PFSK-1 (cell line): ENCODE results near the gene QPCT.

ENCODE experiments used
- FOXP2 ChIP-seq: optimal IDR thresholded peaks from 2 replicates; pipeline ENCODE3; 2011; ENCODE audit warnings: borderline replicate concordance, control low read depth, inconsistent platforms; ENCODE audit not compliant: insufficient read depth; ENCODE audit errors: extremely low read length, extremely low read depth
- POLR2AphosphoS5 ChIP-seq: IDR thresholded peaks from 2 replicates; pipeline ENCODE4 v1.6.1; 2012; ENCODE audit warnings: low read depth, mild to moderate bottlenecking, control low read depth, low read length, moderate library complexity
- SIN3A ChIP-seq: IDR thresholded peaks from 2 replicates; pipeline ENCODE4 v1.6.1; 2012; ENCODE audit warnings: mild to moderate bottlenecking, low read length, moderate library complexity, borderline replicate concordance; ENCODE audit not compliant: insufficient read depth
- TAF1 ChIP-seq: IDR thresholded peaks from 2 replicates; pipeline ENCODE4 v1.6.1; 2012; ENCODE audit warnings: low read length, control low read depth, borderline replicate concordance; ENCODE audit not compliant: insufficient read depth
- TF ChIP-seq, protein P1 (sequence below), 2 experiments: IDR thresholded peaks; 2 replicates each; pipeline versions ENCODE4 v1.6.1 to v1.8.0; 2011 to 2012; ENCODE audit warnings: low read depth in 2 of 2, low read length in 2 of 2, control low read depth in 1 of 2, inconsistent platforms in 1 of 2, mild to moderate bottlenecking in 1 of 2, moderate library complexity in 1 of 2; ENCODE audit not compliant: insufficient read depth in 1 of 2

QPCT gene

DNA sequence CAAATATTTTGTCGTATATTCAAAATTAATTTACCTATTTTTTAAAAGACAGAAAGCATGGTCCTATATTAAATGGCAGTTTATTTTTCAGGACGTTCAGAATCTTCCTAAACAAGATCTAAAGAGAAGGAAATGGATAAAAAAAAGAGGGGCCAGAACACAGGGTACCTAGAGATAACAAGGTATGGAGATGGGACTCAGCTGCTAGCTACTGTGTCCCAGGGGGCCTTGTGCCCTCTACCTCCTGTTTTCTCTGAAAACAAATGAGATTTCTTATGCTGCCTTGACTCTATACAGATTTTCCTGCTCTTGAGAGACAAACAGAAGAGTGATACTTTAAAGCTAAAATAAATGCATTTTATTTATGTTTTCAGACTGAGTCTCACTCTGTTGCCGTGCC is 29.1 kb upstream of the QPCT start:
- TF ChIP-seq FOXP2 (no peak), SIN3A (no peak), POLR2AphosphoS5 (no peak), TAF1 (no peak)
- TF ChIP-seq, protein P1, sequence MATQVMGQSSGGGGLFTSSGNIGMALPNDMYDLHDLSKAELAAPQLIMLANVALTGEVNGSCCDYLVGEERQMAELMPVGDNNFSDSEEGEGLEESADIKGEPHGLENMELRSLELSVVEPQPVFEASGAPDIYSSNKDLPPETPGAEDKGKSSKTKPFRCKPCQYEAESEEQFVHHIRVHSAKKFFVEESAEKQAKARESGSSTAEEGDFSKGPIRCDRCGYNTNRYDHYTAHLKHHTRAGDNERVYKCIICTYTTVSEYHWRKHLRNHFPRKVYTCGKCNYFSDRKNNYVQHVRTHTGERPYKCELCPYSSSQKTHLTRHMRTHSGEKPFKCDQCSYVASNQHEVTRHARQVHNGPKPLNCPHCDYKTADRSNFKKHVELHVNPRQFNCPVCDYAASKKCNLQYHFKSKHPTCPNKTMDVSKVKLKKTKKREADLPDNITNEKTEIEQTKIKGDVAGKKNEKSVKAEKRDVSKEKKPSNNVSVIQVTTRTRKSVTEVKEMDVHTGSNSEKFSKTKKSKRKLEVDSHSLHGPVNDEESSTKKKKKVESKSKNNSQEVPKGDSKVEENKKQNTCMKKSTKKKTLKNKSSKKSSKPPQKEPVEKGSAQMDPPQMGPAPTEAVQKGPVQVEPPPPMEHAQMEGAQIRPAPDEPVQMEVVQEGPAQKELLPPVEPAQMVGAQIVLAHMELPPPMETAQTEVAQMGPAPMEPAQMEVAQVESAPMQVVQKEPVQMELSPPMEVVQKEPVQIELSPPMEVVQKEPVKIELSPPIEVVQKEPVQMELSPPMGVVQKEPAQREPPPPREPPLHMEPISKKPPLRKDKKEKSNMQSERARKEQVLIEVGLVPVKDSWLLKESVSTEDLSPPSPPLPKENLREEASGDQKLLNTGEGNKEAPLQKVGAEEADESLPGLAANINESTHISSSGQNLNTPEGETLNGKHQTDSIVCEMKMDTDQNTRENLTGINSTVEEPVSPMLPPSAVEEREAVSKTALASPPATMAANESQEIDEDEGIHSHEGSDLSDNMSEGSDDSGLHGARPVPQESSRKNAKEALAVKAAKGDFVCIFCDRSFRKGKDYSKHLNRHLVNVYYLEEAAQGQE (IDR thresholded peaks at IDR 0.05; ENCODE audit: insufficient read depth in 1 of 2, low read depth in 2 of 2, low read length in 2 of 2) = no peak

DNA sequence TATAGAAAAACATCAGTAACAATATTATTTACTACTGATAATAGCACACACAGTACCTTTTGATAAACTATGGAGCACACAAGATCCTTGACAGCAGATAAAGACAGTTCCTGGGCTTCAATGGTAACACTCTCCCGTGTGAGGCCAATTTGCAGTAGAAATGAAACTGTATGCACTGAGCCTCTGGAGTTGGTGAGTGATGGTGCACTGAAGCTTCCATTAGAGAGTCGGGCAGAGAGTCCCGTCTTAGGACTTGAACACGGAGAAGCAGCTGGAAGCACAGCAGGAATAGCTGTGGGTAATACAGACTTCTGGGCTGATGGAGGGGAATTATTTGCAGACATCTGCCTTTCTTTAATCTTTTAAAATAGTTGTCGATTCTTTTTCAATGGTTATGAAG is 28.2 kb upstream of the QPCT start:
- TF ChIP-seq POLR2AphosphoS5 (no peak), SIN3A (no peak), FOXP2 (no peak), TAF1 (no peak)
- TF ChIP-seq, protein P1 (IDR thresholded peaks at IDR 0.05; ENCODE audit: insufficient read depth in 1 of 2, low read depth in 2 of 2, low read length in 2 of 2) = no peak

DNA sequence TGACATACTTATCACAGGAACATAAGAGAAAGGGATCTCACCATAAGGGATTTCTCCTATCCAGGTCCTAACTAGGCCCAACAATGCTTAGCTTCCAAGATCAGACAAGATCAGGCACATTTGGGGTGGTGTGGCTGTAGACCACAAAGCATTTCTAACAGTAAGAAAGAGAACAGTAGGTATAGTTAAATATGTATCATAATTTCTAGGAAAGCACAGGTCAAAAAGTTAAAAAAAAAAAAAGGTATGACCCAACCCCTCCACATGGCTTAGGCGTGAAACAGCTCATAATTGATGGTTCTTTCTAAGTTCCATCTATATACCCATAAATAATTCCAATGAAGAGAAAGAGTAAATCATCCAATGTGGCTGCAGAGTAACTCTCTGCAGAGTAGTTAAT is 26.7 kb upstream of the QPCT start:
- no peak for TF ChIP-seq FOXP2
- no peak for TF ChIP-seq POLR2AphosphoS5
- TF ChIP-seq TAF1 = no peak
- TF ChIP-seq, protein P1 (IDR thresholded peaks at IDR 0.05; ENCODE audit: insufficient read depth in 1 of 2, low read depth in 2 of 2, low read length in 2 of 2) = no peak
- no peak for TF ChIP-seq SIN3A

GRCh38 chr2:37318401-37318800 is 26.0 kb upstream of the QPCT start:
- no peak for TF ChIP-seq SIN3A
- no peak for TF ChIP-seq POLR2AphosphoS5
- no peak for TF ChIP-seq TAF1
- TF ChIP-seq FOXP2 = no peak
- TF ChIP-seq, protein P1 (IDR thresholded peaks at IDR 0.05; ENCODE audit: insufficient read depth in 1 of 2, low read depth in 2 of 2, low read length in 2 of 2) = no peak

DNA sequence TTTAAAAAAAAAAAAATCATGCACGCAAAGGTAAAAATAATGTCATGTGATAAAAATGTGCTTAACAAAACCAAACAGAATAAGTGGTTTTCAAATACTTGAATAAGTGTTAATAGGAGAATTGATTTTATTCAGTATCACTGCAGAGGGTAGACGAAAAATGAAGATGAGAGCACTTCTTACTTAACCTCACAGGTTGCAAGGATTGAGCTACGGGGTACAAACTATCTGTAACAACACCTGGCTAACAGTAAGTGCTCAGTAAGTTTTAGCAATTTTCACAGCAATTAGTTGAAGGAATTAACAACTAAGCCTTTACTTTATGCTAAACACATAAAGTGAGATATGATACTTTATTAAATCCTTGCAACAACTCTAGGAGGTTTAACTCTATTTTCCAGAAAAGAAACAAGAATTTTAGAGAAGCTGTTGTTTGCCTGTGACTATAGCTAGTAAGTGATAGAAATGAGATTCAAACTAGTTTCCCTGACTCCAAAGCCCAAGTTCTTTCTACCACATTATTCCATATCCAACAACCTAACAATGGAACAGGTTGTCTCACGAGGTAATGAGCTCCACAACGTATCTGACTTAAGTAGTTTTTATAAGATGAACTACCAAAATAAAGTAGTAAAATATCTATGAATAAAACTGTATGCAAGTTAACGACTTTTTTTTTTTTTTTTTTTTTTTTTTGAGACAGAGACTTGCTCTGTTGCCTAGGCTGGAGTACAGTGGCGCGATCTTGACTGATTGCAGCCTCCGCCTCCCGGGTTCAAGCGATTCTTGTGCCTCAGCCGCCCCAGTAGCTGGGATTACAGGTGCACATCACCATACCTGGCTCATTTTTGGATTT is 24.4 kb upstream of the QPCT start:
- TF ChIP-seq, protein P1 (IDR thresholded peaks at IDR 0.05; ENCODE audit: insufficient read depth in 1 of 2, low read depth in 2 of 2, low read length in 2 of 2) = no peak
